ENCODE results near the gene SMPD1.
A peak's percentile ranks its signal among the peaks of the same experiment; 100 is the strongest.

The SMPD1 gene

GRCh38 chr11:6419009-6419631 is 28.8 kb downstream of the SMPD1 start, which contains the start of gene APBB1:
Gene APBB1 (minus strand): TSS chr11:6419094. CDS start chr11:6411347, 7,747 bp downstream.
- H3K9me3 Mint-ChIP-seq: no peaks in the 10 kb centered on the region
- H3K36me3 Mint-ChIP-seq (ENCODE audit: low read depth): no peaks in the 10 kb centered on the region
- H3K4me3 Mint-ChIP-seq: peak within 1 kb of the TSS; percentile 84 to 90 (median 88)

DNA sequence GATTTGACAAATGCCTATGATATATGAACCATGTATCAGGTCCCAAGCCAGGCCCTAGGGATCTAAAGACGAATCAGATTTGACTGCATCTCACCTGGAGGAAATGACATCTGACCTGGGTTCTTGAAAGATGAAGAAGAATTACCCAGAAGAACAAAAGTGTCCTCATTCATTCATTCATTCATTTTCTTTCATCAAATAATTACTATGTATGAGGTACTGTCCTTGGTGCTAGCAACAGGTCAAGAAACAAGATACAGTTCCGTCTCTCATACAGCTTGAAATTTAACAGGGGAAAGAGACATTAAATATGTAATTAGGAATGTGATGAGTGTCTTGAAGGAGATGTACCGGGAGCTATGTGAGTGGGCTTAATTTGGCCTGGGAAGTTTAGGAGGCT is 30.4 kb downstream of the SMPD1 start:
- H3K4me3 Mint-ChIP-seq: peak overlapping the region; percentile 35 to 90 (median 84)
- peaks cover 5% of the 10 kb centered on the region for H3K4me1 Mint-ChIP-seq
- TF ChIP-seq, protein P1, sequence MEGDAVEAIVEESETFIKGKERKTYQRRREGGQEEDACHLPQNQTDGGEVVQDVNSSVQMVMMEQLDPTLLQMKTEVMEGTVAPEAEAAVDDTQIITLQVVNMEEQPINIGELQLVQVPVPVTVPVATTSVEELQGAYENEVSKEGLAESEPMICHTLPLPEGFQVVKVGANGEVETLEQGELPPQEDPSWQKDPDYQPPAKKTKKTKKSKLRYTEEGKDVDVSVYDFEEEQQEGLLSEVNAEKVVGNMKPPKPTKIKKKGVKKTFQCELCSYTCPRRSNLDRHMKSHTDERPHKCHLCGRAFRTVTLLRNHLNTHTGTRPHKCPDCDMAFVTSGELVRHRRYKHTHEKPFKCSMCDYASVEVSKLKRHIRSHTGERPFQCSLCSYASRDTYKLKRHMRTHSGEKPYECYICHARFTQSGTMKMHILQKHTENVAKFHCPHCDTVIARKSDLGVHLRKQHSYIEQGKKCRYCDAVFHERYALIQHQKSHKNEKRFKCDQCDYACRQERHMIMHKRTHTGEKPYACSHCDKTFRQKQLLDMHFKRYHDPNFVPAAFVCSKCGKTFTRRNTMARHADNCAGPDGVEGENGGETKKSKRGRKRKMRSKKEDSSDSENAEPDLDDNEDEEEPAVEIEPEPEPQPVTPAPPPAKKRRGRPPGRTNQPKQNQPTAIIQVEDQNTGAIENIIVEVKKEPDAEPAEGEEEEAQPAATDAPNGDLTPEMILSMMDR (IDR thresholded peaks at IDR 0.05; ENCODE audit: unreplicated experiment in 3 of 3): no peak
- H3K27me3 Mint-ChIP-seq (ENCODE audit: low read depth): peaks cover 32% of the 10 kb centered on the region
- H3K36me3 Mint-ChIP-seq (ENCODE audit: low read depth): no peaks in the 10 kb centered on the region
- H3K27ac Mint-ChIP-seq: no peak overlapping the region
- no peaks in the 10 kb centered on the region for H3K9me3 Mint-ChIP-seq

More at GRCh38 chr11:6419009-6419631, 28.8 kb downstream of the SMPD1 start, which contains the start of gene APBB1:
- peaks cover 5% of the 10 kb centered on the region for H3K4me1 Mint-ChIP-seq
- TF ChIP-seq, protein P1 (IDR thresholded peaks at IDR 0.05; ENCODE audit: unreplicated experiment in 3 of 3): peak in 2 of 3 experiments; percentile 15 to 20
- H3K27ac Mint-ChIP-seq: peak within 1 kb of the TSS in 2 of 3 experiments; percentile 55 to 77
- H3K27me3 Mint-ChIP-seq (ENCODE audit: low read depth): peaks cover 19% of the 10 kb centered on the region

GRCh38 chr11:6427516-6427915 is 37.2 kb downstream of the SMPD1 start:
- no peaks in the 10 kb centered on the region for H3K4me1 Mint-ChIP-seq
- peaks cover 26% of the 10 kb centered on the region for H3K27me3 Mint-ChIP-seq (ENCODE audit: low read depth)
- H3K9me3 Mint-ChIP-seq: no peaks in the 10 kb centered on the region
- TF ChIP-seq, protein P1 (IDR thresholded peaks at IDR 0.05; ENCODE audit: unreplicated experiment in 3 of 3): no peak
- no peak overlapping the region for H3K4me3 Mint-ChIP-seq
- H3K27ac Mint-ChIP-seq: no peak overlapping the region
- H3K36me3 Mint-ChIP-seq (ENCODE audit: low read depth): no peaks in the 10 kb centered on the region

- no peak overlapping the region for H3K4me3 Mint-ChIP-seq
Observed at GRCh38 chr11:6431861-6432260, 41.6 kb downstream of the SMPD1 start.

DNA sequence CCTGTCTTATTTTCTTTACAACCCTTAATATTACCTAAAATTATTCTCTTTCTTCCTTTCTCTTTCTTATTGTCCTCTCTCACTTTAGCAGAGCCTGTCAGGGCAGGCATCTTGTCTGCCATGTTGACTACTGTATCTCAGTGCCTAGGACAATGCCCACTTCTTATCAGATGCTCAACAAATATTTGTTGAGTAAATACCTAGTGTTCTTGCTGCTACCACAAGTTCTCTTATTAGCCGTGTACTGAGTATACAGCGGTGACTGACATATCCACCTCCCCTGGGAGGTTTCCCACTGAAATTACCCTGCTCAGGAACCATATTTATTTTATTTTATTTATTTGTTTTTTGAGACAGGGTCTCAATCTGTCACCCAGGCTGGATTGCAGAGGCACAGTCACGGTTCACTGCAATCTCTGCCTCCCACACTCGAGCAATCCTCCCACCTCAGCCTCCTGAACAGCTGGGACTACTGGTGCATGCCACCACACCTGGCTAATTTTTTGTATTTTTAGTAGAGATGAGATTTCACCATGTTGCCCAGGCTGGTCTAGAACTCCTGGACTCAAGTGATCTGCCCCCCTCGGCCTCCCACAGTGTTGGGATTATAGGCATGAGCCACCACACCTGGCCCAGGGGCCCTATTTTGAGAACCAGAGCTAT is 43.9 kb downstream of the SMPD1 start:
- H3K4me3 Mint-ChIP-seq: no peak overlapping the region
- no peak overlapping the region for H3K27ac Mint-ChIP-seq
- TF ChIP-seq, protein P1 (IDR thresholded peaks at IDR 0.05; ENCODE audit: unreplicated experiment in 3 of 3): no peak
- H3K9me3 Mint-ChIP-seq: no peaks in the 10 kb centered on the region
- H3K36me3 Mint-ChIP-seq (ENCODE audit: low read depth): no peaks in the 10 kb centered on the region
- no peaks in the 10 kb centered on the region for H3K4me1 Mint-ChIP-seq
- peaks cover 4% of the 10 kb centered on the region for H3K27me3 Mint-ChIP-seq (ENCODE audit: low read depth)

More at GRCh38 chr11:6431861-6432260, 41.6 kb downstream of the SMPD1 start:
- H3K27me3 Mint-ChIP-seq (ENCODE audit: low read depth): peaks cover 4% of the 10 kb centered on the region
- no peaks in the 10 kb centered on the region for H3K9me3 Mint-ChIP-seq
- H3K27ac Mint-ChIP-seq: no peak overlapping the region
- TF ChIP-seq, protein P1 (IDR thresholded peaks at IDR 0.05; ENCODE audit: unreplicated experiment in 3 of 3): no peak
- H3K36me3 Mint-ChIP-seq (ENCODE audit: low read depth): no peaks in the 10 kb centered on the region
- no peaks in the 10 kb centered on the region for H3K4me1 Mint-ChIP-seq
